ENCODE measurements around the gene PEX3. TPM values are rescaled to one million over a fixed set of nuclear protein-coding genes. Genes with fewer than 3 reads are reported as not detected.

Gene PEX3
- total RNA-seq, 1 donor, result 20.6 TPM

DNA sequence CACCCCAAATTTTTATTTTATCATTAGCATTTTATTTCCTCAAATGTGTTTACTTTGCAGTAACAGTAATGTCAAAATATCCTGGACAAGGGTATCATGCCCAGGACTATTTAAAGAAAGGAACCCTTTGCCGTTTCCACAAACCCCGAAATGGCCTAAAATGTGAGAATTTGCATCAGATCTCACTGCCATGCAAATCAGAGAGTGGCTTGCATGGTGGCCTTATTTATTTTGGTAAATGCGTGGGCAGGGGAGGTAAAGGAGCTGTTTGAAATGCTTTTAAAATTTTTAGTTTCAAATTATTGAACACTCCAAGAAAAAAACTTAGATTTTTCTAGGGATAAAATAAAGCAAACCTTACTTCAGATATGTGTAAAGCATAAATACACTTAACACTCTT lies 43.9 kb upstream of the PEX3 start:
- DNase-seq (ENCODE audit: low read depth), result no peak

GRCh38 chr6:143408151-143408786 lies 42.3 kb upstream of the PEX3 start:
- no peak for DNase-seq (ENCODE audit: low read depth)
- TF ChIP-seq, protein P1, sequence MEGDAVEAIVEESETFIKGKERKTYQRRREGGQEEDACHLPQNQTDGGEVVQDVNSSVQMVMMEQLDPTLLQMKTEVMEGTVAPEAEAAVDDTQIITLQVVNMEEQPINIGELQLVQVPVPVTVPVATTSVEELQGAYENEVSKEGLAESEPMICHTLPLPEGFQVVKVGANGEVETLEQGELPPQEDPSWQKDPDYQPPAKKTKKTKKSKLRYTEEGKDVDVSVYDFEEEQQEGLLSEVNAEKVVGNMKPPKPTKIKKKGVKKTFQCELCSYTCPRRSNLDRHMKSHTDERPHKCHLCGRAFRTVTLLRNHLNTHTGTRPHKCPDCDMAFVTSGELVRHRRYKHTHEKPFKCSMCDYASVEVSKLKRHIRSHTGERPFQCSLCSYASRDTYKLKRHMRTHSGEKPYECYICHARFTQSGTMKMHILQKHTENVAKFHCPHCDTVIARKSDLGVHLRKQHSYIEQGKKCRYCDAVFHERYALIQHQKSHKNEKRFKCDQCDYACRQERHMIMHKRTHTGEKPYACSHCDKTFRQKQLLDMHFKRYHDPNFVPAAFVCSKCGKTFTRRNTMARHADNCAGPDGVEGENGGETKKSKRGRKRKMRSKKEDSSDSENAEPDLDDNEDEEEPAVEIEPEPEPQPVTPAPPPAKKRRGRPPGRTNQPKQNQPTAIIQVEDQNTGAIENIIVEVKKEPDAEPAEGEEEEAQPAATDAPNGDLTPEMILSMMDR (IDR thresholded peaks at IDR 0.05; ENCODE audit: insufficient read depth, low read length), result no peak
- H3K4me3 ChIP-seq (ENCODE audit: low read depth, low read length), result no peak overlapping the region

More for the DNA sequence above, 43.9 kb upstream of the PEX3 start:
- TF ChIP-seq, protein P1 (IDR thresholded peaks at IDR 0.05; ENCODE audit: insufficient read depth, low read length), result no peak
- H3K4me3 ChIP-seq (ENCODE audit: low read depth, low read length), result no peak overlapping the region

GRCh38 chr6:143408787-143409162 lies 41.8 kb upstream of the PEX3 start:
- TF ChIP-seq, protein P1 (IDR thresholded peaks at IDR 0.05; ENCODE audit: insufficient read depth, low read length), result no peak
- DNase-seq (ENCODE audit: low read depth), result no peak
- H3K4me3 ChIP-seq (ENCODE audit: low read depth, low read length), result no peak overlapping the region

GRCh38 chr6:143410859-143411270 lies 39.7 kb upstream of the PEX3 start:
- H3K4me3 ChIP-seq (ENCODE audit: low read depth, low read length), result no peak overlapping the region
- peak; percentile 70 for DNase-seq (ENCODE audit: low read depth)
- TF ChIP-seq, protein P1 (IDR thresholded peaks at IDR 0.05; ENCODE audit: insufficient read depth, low read length), result no peak

DNA sequence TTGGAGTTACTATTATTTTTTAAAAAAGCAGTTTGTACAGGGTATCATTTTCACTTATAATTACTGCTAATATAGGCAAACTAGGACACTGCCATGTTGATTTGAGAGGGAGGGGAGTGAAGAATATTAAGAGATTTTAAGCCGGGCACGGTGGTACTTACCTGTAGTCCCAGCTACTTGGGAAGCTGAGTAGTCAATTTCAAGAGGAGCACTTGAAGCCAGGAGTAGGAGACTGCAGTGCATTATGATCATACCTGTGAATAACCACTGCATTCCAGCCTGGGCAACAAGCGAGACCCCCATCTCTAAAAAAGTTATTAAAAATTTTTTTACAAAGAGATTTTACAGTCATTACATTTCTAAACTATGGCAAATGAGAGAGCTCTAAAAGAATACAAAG lies 35.8 kb upstream of the PEX3 start:
- DNase-seq (ENCODE audit: low read depth), result no peak
- no peak overlapping the region for H3K4me3 ChIP-seq (ENCODE audit: low read depth, low read length)
- TF ChIP-seq, protein P1 (IDR thresholded peaks at IDR 0.05; ENCODE audit: insufficient read depth, low read length), result no peak

DNA sequence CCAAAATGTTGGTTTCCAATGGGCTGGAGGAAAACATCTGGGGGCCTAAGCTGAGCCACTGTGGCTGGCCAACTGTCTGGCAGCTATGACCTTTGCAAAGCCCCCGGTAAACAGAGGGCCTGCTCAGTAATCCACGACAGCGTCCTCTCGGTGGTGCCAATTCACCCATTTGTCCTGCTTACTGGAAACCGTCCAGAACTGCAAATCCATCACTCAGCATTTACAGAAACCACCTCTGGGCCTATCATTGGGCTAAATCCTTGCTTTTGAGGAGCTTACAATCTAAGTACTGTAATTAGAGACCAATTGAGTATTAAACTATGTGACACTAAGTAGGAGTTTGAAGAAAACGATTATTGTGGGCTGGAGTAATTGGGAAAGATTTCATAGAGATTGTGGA lies 31.1 kb upstream of the PEX3 start:
- TF ChIP-seq, protein P1 (IDR thresholded peaks at IDR 0.05; ENCODE audit: insufficient read depth, low read length), result no peak
- no peak for DNase-seq (ENCODE audit: low read depth)

GRCh38 chr6:143426026-143426425 lies 24.6 kb upstream of the PEX3 start:
- no peak for DNase-seq (ENCODE audit: low read depth)
- TF ChIP-seq, protein P1 (IDR thresholded peaks at IDR 0.05; ENCODE audit: insufficient read depth, low read length), result no peak
- no peak overlapping the region for H3K4me3 ChIP-seq (ENCODE audit: low read depth, low read length)

More for the DNA sequence above, 31.1 kb upstream of the PEX3 start:
- H3K4me3 ChIP-seq (ENCODE audit: low read depth, low read length), result no peak overlapping the region
